DOHH2 (cell line): ENCODE data around the gene KRT10.

Experiments used
- H3F3A ChIP-seq: fragments of 200-600 bp; sonication (generic), shearing (Covaris generic); 2 replicates; pipeline ENCODE4 v1.6.0; 2016; ENCODE audit warnings: antibody characterized with exemption, mild to moderate bottlenecking; ENCODE audit not compliant: control insufficient read depth, insufficient read depth
- H3K27ac ChIP-seq: fragments of 200-600 bp; sonication (generic); 2 replicates; pipeline ENCODE4 v1.5.1; 2014; ENCODE audit warnings: low read depth, mild to moderate bottlenecking, low read length, moderate library complexity
- H3K27me3 ChIP-seq: fragments of 200-600 bp; sonication (generic); 2 replicates; pipeline ENCODE4 v1.6.1; 2014; ENCODE audit warnings: mild to moderate bottlenecking, low read length, mixed read lengths; ENCODE audit not compliant: control insufficient read depth
- H3K36me3 ChIP-seq: fragments of 200-600 bp; sonication (generic); 2 replicates; pipeline ENCODE4 v1.6.1; 2014; ENCODE audit warnings: mild to moderate bottlenecking, low read length, moderate library complexity, mixed read lengths; ENCODE audit not compliant: control insufficient read depth
- H3K4me1 ChIP-seq: fragments of 200-600 bp; sonication (generic); 2 replicates; pipeline ENCODE4 v1.6.1; 2014; ENCODE audit warnings: mild to moderate bottlenecking, low read length, mixed read lengths; ENCODE audit not compliant: control insufficient read depth
- H3K4me2 ChIP-seq: fragments of 200-600 bp; sonication (generic); 2 replicates; pipeline ENCODE4 v1.6.0; 2014; ENCODE audit warnings: mild to moderate bottlenecking, low read length, moderate library complexity
- H3K4me3 ChIP-seq: fragments of 200-600 bp; sonication (generic); 2 replicates; pipeline ENCODE4 v1.5.1; 2014; ENCODE audit warnings: mild to moderate bottlenecking, low read length, mixed read lengths
- H3K79me2 ChIP-seq: fragments of 200-600 bp; sonication (generic); 2 replicates; pipeline ENCODE4 v1.6.1; 2014; ENCODE audit warnings: mild to moderate bottlenecking, low read length, mixed read lengths; ENCODE audit not compliant: control insufficient read depth
- H3K9me2 ChIP-seq: fragments of 200-600 bp; sonication (generic); replicated peaks from 2 replicates; pipeline ENCODE4 v1.6.1; 2014; ENCODE audit warnings: mild to moderate bottlenecking, low read length, mixed read lengths; ENCODE audit not compliant: control insufficient read depth
- H3K9me3 ChIP-seq: fragments of 200-600 bp; sonication (generic); 2 replicates; pipeline ENCODE4 v1.6.1; 2014; ENCODE audit warnings: antibody characterized with exemption, low read length, mixed read lengths; ENCODE audit not compliant: control insufficient read depth, insufficient read depth
- H4K20me1 ChIP-seq: fragments of 200-600 bp; sonication (generic); 2 replicates; pipeline ENCODE4 v1.6.0; 2014; ENCODE audit warnings: low read depth, mild to moderate bottlenecking, antibody characterized with exemption, low read length, moderate library complexity; ENCODE audit not compliant: control insufficient read depth, insufficient read depth
- CTCF ChIP-seq: fragments of 200-600 bp; sonication (generic); IDR thresholded peaks from one replicate; pipeline ENCODE4 v1.5.1; 2014; ENCODE audit warnings: antibody characterized with exemption, mild to moderate bottlenecking, low read depth, low read length; ENCODE audit not compliant: poor library complexity, severe bottlenecking
- EZH2phosphoT487 ChIP-seq: fragments of 200-600 bp; sonication (generic); IDR thresholded peaks from 2 replicates; pipeline ENCODE4 v1.6.1; 2017; ENCODE audit warnings: borderline replicate concordance, mild to moderate bottlenecking, antibody characterized with exemption, low read length, moderate library complexity, mixed read lengths

KRT10 gene

GRCh38 chr17:40825599-40825998 lies 3.2 kb upstream of the KRT10 start:
- peaks cover 7% of the 10 kb centered on the region; the same call in 1 of the 2 replicates for H3K79me2 ChIP-seq
- H4K20me1 ChIP-seq, result no peaks in the 10 kb centered on the region
- H3K4me2 ChIP-seq, result no peak overlapping the region
- no peaks in the 10 kb centered on the region for H3K27me3 ChIP-seq
- no peaks in the 10 kb centered on the region for H3K9me2 ChIP-seq
- H3K4me3 ChIP-seq, result no peak overlapping the region
- H3K4me1 ChIP-seq, result no peaks in the 10 kb centered on the region
- TF ChIP-seq CTCF, result no peak
- no peak for TF ChIP-seq EZH2phosphoT487
- no peak overlapping the region for H3K27ac ChIP-seq
- no peaks in the 10 kb centered on the region for H3K36me3 ChIP-seq
- H3K9me3 ChIP-seq, result no peaks in the 10 kb centered on the region
- H3F3A ChIP-seq, result no peaks in the 10 kb centered on the region

DNA sequence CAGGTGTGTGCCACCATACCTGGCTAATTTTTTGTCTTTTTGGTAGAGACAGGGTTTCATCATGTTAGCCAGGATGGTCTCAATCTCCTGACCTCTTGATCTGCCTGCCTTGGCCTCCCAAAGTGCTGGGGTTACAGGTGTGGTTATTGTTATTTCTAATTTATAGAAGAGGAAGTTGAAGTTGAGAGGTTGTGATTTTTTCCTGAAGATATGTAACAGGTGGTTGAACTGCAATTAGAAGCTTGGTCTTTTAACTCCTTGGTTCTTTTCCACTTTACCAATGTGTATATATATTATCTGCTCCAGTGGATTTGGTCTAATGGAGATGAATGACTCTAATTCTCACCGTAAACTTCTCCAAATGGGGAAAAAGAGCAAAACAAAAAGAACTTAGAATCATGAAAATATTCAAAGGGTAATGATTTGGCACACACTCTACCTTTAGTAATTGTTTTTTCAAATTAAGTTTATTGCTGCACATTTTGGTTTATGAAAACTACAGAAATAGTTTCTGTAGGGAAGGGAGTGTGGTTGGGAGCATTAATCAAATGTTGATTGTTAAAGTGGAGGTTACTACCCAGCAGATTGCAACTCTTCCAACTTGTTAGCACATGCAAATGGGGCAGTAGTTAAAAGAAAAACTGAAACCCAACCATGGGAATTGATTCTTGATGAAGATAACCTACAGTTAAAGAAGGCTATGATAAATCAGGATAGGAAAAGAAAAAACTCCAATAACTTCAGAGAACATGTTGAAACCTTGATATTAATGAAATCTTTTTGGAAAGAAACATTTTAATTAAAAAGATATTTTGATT lies 1.8 kb upstream of the KRT10 start:
- Histone ChIP-seq H3F3A (peaks cover 11% of the 10 kb centered on the region), H3K4me3 (no peak overlapping the region), H3K79me2 (peaks cover 18% of the 10 kb centered on the region), H3K36me3 (peaks cover 8% of the 10 kb centered on the region), H3K27me3 (no peaks in the 10 kb centered on the region), H3K4me1 (peaks cover 11% of the 10 kb centered on the region), H3K4me2 (no peak overlapping the region), H3K9me2 (no peaks in the 10 kb centered on the region), H3K9me3 (no peaks in the 10 kb centered on the region), H3K27ac (no peak overlapping the region), H4K20me1 (no peaks in the 10 kb centered on the region)
- TF ChIP-seq EZH2phosphoT487, result no peak
- TF ChIP-seq CTCF, result no peak

DNA sequence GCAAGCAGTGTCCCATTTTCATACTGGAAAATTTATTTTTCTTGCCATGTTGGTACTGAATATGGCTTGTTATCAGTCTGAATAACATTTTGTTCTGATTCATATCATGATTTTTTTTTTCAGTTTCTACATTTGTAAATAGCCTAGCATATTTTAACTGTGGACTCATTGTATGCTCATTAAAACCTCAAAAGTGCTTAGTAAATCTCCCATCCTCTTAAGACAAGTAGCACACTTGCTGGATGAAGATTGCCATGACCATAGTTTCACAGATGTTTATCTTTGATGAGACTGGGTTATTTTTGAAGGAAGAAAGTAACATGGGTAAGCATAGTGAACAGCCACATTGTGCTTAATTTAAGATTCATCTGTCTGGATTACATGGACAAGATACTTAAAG lies 878 bp downstream of the KRT10 start:
- Histone ChIP-seq H3K4me2 (no peak overlapping the region), H3K4me3 (no peak overlapping the region), H3F3A (peaks cover 29% of the 10 kb centered on the region), H3K9me2 (no peaks in the 10 kb centered on the region), H3K4me1 (peaks cover 17% of the 10 kb centered on the region), H3K27me3 (no peaks in the 10 kb centered on the region), H3K79me2 (peaks cover 30% of the 10 kb centered on the region), H3K36me3 (peaks cover 29% of the 10 kb centered on the region), H4K20me1 (no peaks in the 10 kb centered on the region), H3K27ac (no peak overlapping the region), H3K9me3 (no peaks in the 10 kb centered on the region)
- no peak for TF ChIP-seq EZH2phosphoT487
- TF ChIP-seq CTCF, result no peak
